IMR-90 (cell line): ENCODE measurements around the gene OVCH1. TPM values are rescaled to one million over a fixed set of nuclear protein-coding genes. Genes with fewer than 3 reads are reported as not detected.

Experiments used
- ATAC-seq: fragments of 200-7000 bp; cut with Tn5 transposase; 2 replicates; pipeline ENCODE4 v1.9.1; 2020; ENCODE audit warnings: low read depth, mild to moderate bottlenecking, moderate library complexity
- BruUV-seq: library from RNA; stranded (reverse); fragments of 400-500 nt; replicated peaks from 2 replicates; lab custom pipeline; 2021; lab: Mats Ljungman, UMichigan
- CTCF ChIA-PET: fragments of 300-600 bp; formaldehyde crosslinking; extraction: SDS; loops from one replicate; lab custom pipeline; 2021; ENCODE audit warnings: antibody characterized with exemption; lab: Yijun Ruan, JAX
- POLR2A ChIA-PET: fragments of 300-600 bp; sonication (Branson Sonifier 250); formaldehyde crosslinking; loops from one replicate; lab custom pipeline; 2022; ENCODE audit warnings: antibody characterized with exemption; ENCODE audit not compliant: unreplicated experiment; lab: Charles Lee
- DNase-seq: peaks from one replicate; pipeline ENCODE4 v3.0.0; 2013
- H2AFZ ChIP-seq: replicated peaks from 2 replicates; pipeline ENCODE3; 2013; ENCODE audit warnings: low read length, mild to moderate bottlenecking; ENCODE audit not compliant: poor library complexity
- H2AK5ac ChIP-seq: 2 replicates; pipeline ENCODE4 v1.6.1; 2013; ENCODE audit warnings: low read depth, low read length, inconsistent platforms
- H2AK9ac ChIP-seq: replicated peaks from 2 replicates; pipeline ENCODE3; 2013; ENCODE audit warnings: mild to moderate bottlenecking, low read depth, low read length, moderate library complexity; ENCODE audit not compliant: poor library complexity
- H2BK120ac ChIP-seq: 2 replicates; pipeline ENCODE4 v1.6.1; 2013; ENCODE audit warnings: low read depth, low read length, inconsistent platforms
- H2BK15ac ChIP-seq: 3 replicates; pipeline ENCODE4 v1.6.1; 2013; ENCODE audit warnings: low read depth, low read length, inconsistent platforms
- H2BK20ac ChIP-seq: 2 replicates; pipeline ENCODE4 v1.6.1; 2013; ENCODE audit warnings: low read depth, mild to moderate bottlenecking, inconsistent platforms, low read length, moderate library complexity
- H2BK5ac ChIP-seq: 2 replicates; pipeline ENCODE4 v1.6.1; 2013; ENCODE audit warnings: mild to moderate bottlenecking, low read depth, low read length, inconsistent platforms; ENCODE audit not compliant: poor library complexity, severe bottlenecking
- H3K14ac ChIP-seq: replicated peaks from 2 replicates; pipeline ENCODE4 v1.6.1; 2013; ENCODE audit warnings: low read depth, low read length, inconsistent platforms
- H3K18ac ChIP-seq: 2 replicates; pipeline ENCODE4 v1.6.1; 2013; ENCODE audit warnings: low read depth, low read length, control low read depth
- H3K23ac ChIP-seq: 2 replicates; pipeline ENCODE4 v1.6.1; 2013; ENCODE audit warnings: low read depth, low read length, inconsistent platforms
- H3K27ac ChIP-seq: 2 replicates; pipeline ENCODE4 v1.5.1; 2013; ENCODE audit warnings: mild to moderate bottlenecking, control low read depth, low read length; ENCODE audit not compliant: insufficient read depth
- H3K27me3 ChIP-seq: 2 replicates; pipeline ENCODE4 v1.6.1; 2013; ENCODE audit warnings: low read length; ENCODE audit not compliant: control insufficient read depth, insufficient read depth
- H3K36me3 ChIP-seq: 2 replicates; pipeline ENCODE4 v1.6.1; 2013; ENCODE audit warnings: low read length, mixed read lengths; ENCODE audit not compliant: control insufficient read depth, insufficient read depth
- H3K4ac ChIP-seq: 2 replicates; pipeline ENCODE4 v1.6.1; 2013; ENCODE audit warnings: low read depth, low read length, inconsistent platforms
- H3K4me1 ChIP-seq: 2 replicates; pipeline ENCODE4 v1.6.1; 2013; ENCODE audit warnings: low read length, mixed read lengths; ENCODE audit not compliant: control insufficient read depth, insufficient read depth
- H3K4me2 ChIP-seq: 2 replicates; pipeline ENCODE4 v1.6.1; 2013; ENCODE audit warnings: low read depth, mild to moderate bottlenecking, control low read depth, low read length, moderate library complexity
- H3K4me3 ChIP-seq: 2 replicates; pipeline ENCODE4 v1.5.1; 2013; ENCODE audit warnings: low read depth, mild to moderate bottlenecking, control low read depth, low read length, moderate library complexity; ENCODE audit not compliant: insufficient read depth
- H3K56ac ChIP-seq: 2 replicates; pipeline ENCODE4 v1.6.1; 2013; ENCODE audit warnings: low read length, inconsistent platforms; ENCODE audit not compliant: insufficient read depth; ENCODE audit errors: extremely low read depth
- H3K79me1 ChIP-seq, 2 experiments: 2 replicates each; pipeline ENCODE4 v1.6.1; 2013; ENCODE audit warnings: low read length in 2 of 2, inconsistent platforms in 1 of 2, low read depth in 1 of 2
- H3K9ac ChIP-seq: 2 replicates; pipeline ENCODE4 v1.6.1; 2013; ENCODE audit warnings: low read depth, low read length, control low read depth
- H3K9me1 ChIP-seq: 2 replicates; pipeline ENCODE4 v1.6.1; 2013; ENCODE audit warnings: low read length, inconsistent platforms; ENCODE audit not compliant: insufficient read depth
- H3K9me3 ChIP-seq: 2 replicates; pipeline ENCODE4 v1.6.1; 2013; ENCODE audit warnings: low read length; ENCODE audit not compliant: control insufficient read depth, insufficient read depth
- H4K20me1 ChIP-seq: 2 replicates; pipeline ENCODE4 v1.6.1; 2013; ENCODE audit warnings: low read length, inconsistent platforms; ENCODE audit not compliant: insufficient read depth
- H4K5ac ChIP-seq: 2 replicates; pipeline ENCODE4 v1.6.1; 2013; ENCODE audit warnings: mild to moderate bottlenecking, low read depth, low read length, control low read depth
- H4K8ac ChIP-seq, 2 experiments: 2 replicates each; pipeline ENCODE4 v1.6.1; 2013; ENCODE audit warnings: low read depth in 2 of 2, low read length in 2 of 2, control low read depth in 1 of 2, inconsistent platforms in 1 of 2
- H4K91ac ChIP-seq: 2 replicates; pipeline ENCODE4 v1.6.1; 2013; ENCODE audit warnings: low read depth, low read length, inconsistent platforms; ENCODE audit not compliant: insufficient read depth
- BHLHE40 ChIP-seq: fragments of 150-350 bp; IDR thresholded peaks from 2 replicates; pipeline ENCODE4 v1.6.1; 2016; ENCODE audit warnings: mild to moderate bottlenecking, low read depth, low read length
- CEBPB ChIP-seq: IDR thresholded peaks from 2 replicates; pipeline ENCODE4 v1.6.1; 2012; ENCODE audit warnings: low read depth, low read length, improper control_type of control experiment
- CHD1 ChIP-seq: IDR thresholded peaks from 2 replicates; pipeline ENCODE4 v1.6.1; 2012; ENCODE audit warnings: low read depth, low read length, improper control_type of control experiment
- CTCF ChIP-seq: conservative IDR thresholded peaks from 2 replicates; pipeline ENCODE4 v1.5.1; 2012; ENCODE audit warnings: mild to moderate bottlenecking, low read depth, low read length, improper control_type of control experiment
- ELK1 ChIP-seq: fragments of 150-350 bp; IDR thresholded peaks from 2 replicates; pipeline ENCODE4 v1.6.1; 2016; ENCODE audit warnings: low read depth, mild to moderate bottlenecking, low read length, moderate library complexity, borderline replicate concordance
- FOS ChIP-seq: fragments of 150-350 bp; IDR thresholded peaks from 2 replicates; pipeline ENCODE4 v1.6.1; 2016; ENCODE audit warnings: low read depth, low read length
- MAFK ChIP-seq: IDR thresholded peaks from 2 replicates; pipeline ENCODE4 v1.6.1; 2012; ENCODE audit warnings: low read depth, low read length, improper control_type of control experiment
- MAZ ChIP-seq: IDR thresholded peaks from 2 replicates; pipeline ENCODE4 v1.6.1; 2012; ENCODE audit warnings: low read depth, mild to moderate bottlenecking, low read length, improper control_type of control experiment, moderate library complexity, borderline replicate concordance
- MXI1 ChIP-seq: IDR thresholded peaks from 2 replicates; pipeline ENCODE4 v1.6.1; 2012; ENCODE audit warnings: low read depth, mild to moderate bottlenecking, low read length, moderate library complexity, borderline replicate concordance
- NFE2L2 ChIP-seq: fragments of 150-350 bp; IDR thresholded peaks from 2 replicates; pipeline ENCODE4 v1.6.1; 2016; ENCODE audit warnings: low read depth, mild to moderate bottlenecking, low read length
- POLR2A ChIP-seq: IDR thresholded peaks from 2 replicates; pipeline ENCODE4 v1.6.1; 2012; ENCODE audit warnings: mild to moderate bottlenecking, low read depth, low read length
- RAD21 ChIP-seq: IDR thresholded peaks from 2 replicates; pipeline ENCODE4 v1.6.1; 2012; ENCODE audit warnings: low read length, improper control_type of control experiment
- RFX5 ChIP-seq: IDR thresholded peaks from 2 replicates; pipeline ENCODE4 v1.8.0; 2012; ENCODE audit warnings: low read depth, mild to moderate bottlenecking, low read length, moderate library complexity
- SMC3 ChIP-seq: fragments of 150-350 bp; IDR thresholded peaks from 2 replicates; pipeline ENCODE4 v1.6.1; 2016; ENCODE audit warnings: low read depth, mild to moderate bottlenecking, antibody characterized with exemption, low read length, moderate library complexity
- USF2 ChIP-seq: fragments of 150-350 bp; IDR thresholded peaks from 2 replicates; pipeline ENCODE4 v1.6.1; 2017; ENCODE audit warnings: mild to moderate bottlenecking, antibody characterized with exemption, low read length, low read depth
- WGBS, 2 experiments: methylation state at CpG; one replicate each; pipeline versions ENCODE4 v1.1.5 to v1.1.7; 2013; ENCODE audit warnings: missing lambda C conversion rate in 2 of 2; ENCODE audit not compliant: insufficient read length in 1 of 2; ENCODE audit errors: extremely low coverage in 2 of 2; 5-methylcytosine and 5-hydroxymethylcytosine counted together
- dilution Hi-C: fragments of 300-500 bp; cut with HindIII; formaldehyde crosslinking; loops from one replicate; pipeline ENCODE4 v1.14.3; 2018; ENCODE audit warnings: low sequenced_read_pairs; ENCODE audit not compliant: unreplicated experiment
- in situ Hi-C: fragments of 300-500 bp; cut with MboI; formaldehyde crosslinking; loops from 3 replicates; pipeline ENCODE4 v1.14.3; 2019; ENCODE audit warnings: low sequenced_read_pairs, inconsistent platforms, mixed read lengths
- intact Hi-C: fragments of 100-400 bp; cut with micrococcal nuclease; formaldehyde crosslinking; loops from 2 replicates; pipeline ENCODE4 v1.10.0; 2022
- polyA plus RNA-seq, 3 experiments: library from polyadenylated mRNA; depleted of rRNA; stranded (reverse); fragments of >200 nt; gene quantifications; 2 replicates each; pipeline ENCODE4 v1.2.3, GENCODE V29; 2012; ENCODE audit warnings: low replicate concordance in 1 of 3
- total RNA-seq: library from RNA; depleted of rRNA; stranded (reverse); fragments of >200 nt; gene quantifications from 2 replicates; pipeline ENCODE4 v1.2.3, GENCODE V29; 2012

Gene OVCH1
- total and polyA plus RNA-seq, 2 of the 4 experiments (the other 2 are of a cell fraction) = 0.05 to 0.18 TPM

- no peak overlapping the region for H3K4me2 ChIP-seq
- no peaks in the 10 kb centered on the region for H3K27me3 ChIP-seq
- H2BK15ac ChIP-seq = no peak overlapping the region; the same call in 2 of the 3 replicates
- no peaks in the 10 kb centered on the region for H3K79me1 ChIP-seq
- POLR2A ChIA-PET = interaction anchor here (0.5 kb wide), 1 partner anchor 12 kb away, joined by 3 read pairs; no protein-coding TSS in a partner anchor
- ATAC-seq (no peak; the same call in 1 of the 2 replicates), DNase-seq (no peak)
- no peak overlapping the region for H4K5ac ChIP-seq
- no peak overlapping the region for H2BK120ac ChIP-seq
- dilution Hi-C loops = no loop called here
- H2AFZ ChIP-seq = no peak overlapping the region
- H3K56ac ChIP-seq = no peak overlapping the region
- H3K18ac ChIP-seq = no peak overlapping the region
- H2BK5ac ChIP-seq = no peak overlapping the region
- no peak overlapping the region for H3K23ac ChIP-seq
- no peaks in the 10 kb centered on the region for H3K9me3 ChIP-seq
- TF ChIP-seq USF2 (no peak), MAFK (no peak), ELK1 (no peak), BHLHE40 (no peak), POLR2A (no peak), SMC3 (no peak), MXI1 (no peak), RFX5 (no peak), FOS (no peak), RAD21 (no peak), CTCF (no peak), MAZ (no peak), CEBPB (no peak), CHD1 (no peak), NFE2L2 (no peak)
- no peak overlapping the region for H3K4me3 ChIP-seq
- H3K4ac ChIP-seq = no peak overlapping the region
- intact Hi-C loops = no loop called here
- H3K4me1 ChIP-seq = no peaks in the 10 kb centered on the region
- no peaks in the 10 kb centered on the region for H3K9me1 ChIP-seq
- no peak overlapping the region for H3K27ac ChIP-seq
- no peaks in the 10 kb centered on the region for H4K20me1 ChIP-seq
- H2BK20ac ChIP-seq = no peak overlapping the region
- no peak overlapping the region for H4K91ac ChIP-seq
- no peak overlapping the region for H3K14ac ChIP-seq
- WGBS, 2 experiments = no CpG with 5 or more reads among the region's 3 CpGs
- no peak overlapping the region for H4K8ac ChIP-seq
- H2AK5ac ChIP-seq = no peak overlapping the region
- in situ Hi-C loops = no loop called here
- no TSS peak for BruUV-seq
- H3K36me3 ChIP-seq = no peaks in the 10 kb centered on the region
- CTCF ChIA-PET = no interaction called here
- H2AK9ac ChIP-seq = no peak overlapping the region
- H3K9ac ChIP-seq = no peak overlapping the region
Observed at GRCh38 chr12:29429999-29430715, 67.3 kb downstream of the OVCH1 start.
